CD14-positive monocyte (primary cell): Measurements from ENCODE around the gene HYOU1. TPM values are rescaled to one million over a fixed set of nuclear protein-coding genes. Genes with fewer than 3 reads are reported as not detected.

ENCODE experiments used
- DNase-seq, 3 donors: peaks; one replicate each; pipeline ENCODE4 v3.0.0-alpha.2; 2011 to 2022
- H2AFZ ChIP-seq: 2 replicates; pipeline ENCODE4 v1.6.0; 2012; ENCODE audit warnings: mild to moderate bottlenecking, low read depth, low read length, inconsistent platforms; ENCODE audit not compliant: insufficient read depth, poor library complexity, severe bottlenecking
- H3K27ac ChIP-seq, 2 donors: 1 replicate in 1 of 2; 2 replicates in 1 of 2; pipeline ENCODE4 v1.5.1; 2012 to 2013; ENCODE audit warnings: low read length in 2 of 2, control low read depth in 1 of 2, inconsistent platforms in 1 of 2, low read depth in 1 of 2, mild to moderate bottlenecking in 1 of 2
- H3K27me3 ChIP-seq, 2 donors: one replicate each; pipeline versions ENCODE4 v1.6.0 to v1.6.1; 2011 to 2013; ENCODE audit warnings: low read length in 2 of 2; ENCODE audit not compliant: control insufficient read depth in 2 of 2, insufficient read depth in 2 of 2
- H3K36me3 ChIP-seq, 2 donors: replicated peaks in 1 of 2; 1 replicate in 1 of 2; 2 replicates in 1 of 2; pipeline versions ENCODE4 v1.5.1 to v1.6.1; 2012 to 2013; ENCODE audit warnings: low read length in 2 of 2, control low read depth in 1 of 2, inconsistent platforms in 1 of 2, mild to moderate bottlenecking in 1 of 2; ENCODE audit not compliant: insufficient read depth in 2 of 2, control insufficient read depth in 1 of 2
- H3K4me1 ChIP-seq, 2 donors: 1 replicate in 1 of 2; 2 replicates in 1 of 2; pipeline versions ENCODE4 v1.5.1 to v1.6.1; 2012 to 2013; ENCODE audit warnings: low read length in 2 of 2, control low read depth in 1 of 2, inconsistent platforms in 1 of 2, mild to moderate bottlenecking in 1 of 2, moderate library complexity in 1 of 2; ENCODE audit not compliant: insufficient read depth in 2 of 2, control insufficient read depth in 1 of 2
- H3K4me2 ChIP-seq: replicated peaks from 2 replicates; pipeline ENCODE3; 2012; ENCODE audit warnings: low read length, moderate library complexity, mild to moderate bottlenecking; ENCODE audit not compliant: poor library complexity, severe bottlenecking; ENCODE audit errors: extremely low read depth
- H3K4me3 ChIP-seq, 3 experiments: fragments of 200-600 bp in 1 of 3; sonication (generic) in 1 of 3; replicated peaks in 1 of 3; 1 replicate in 2 of 3; 2 replicates in 1 of 3; pipeline ENCODE4 v1.5.1; 2011 to 2013; ENCODE audit warnings: low read length in 3 of 3, mild to moderate bottlenecking in 3 of 3, control low read depth in 2 of 3, low read depth in 2 of 3, inconsistent platforms in 1 of 3, moderate library complexity in 1 of 3
- H3K79me2 ChIP-seq: 2 replicates; pipeline ENCODE4 v1.6.0; 2012; ENCODE audit warnings: mild to moderate bottlenecking, control low read depth, inconsistent platforms, low read length, moderate library complexity; ENCODE audit not compliant: insufficient read depth
- H3K9ac ChIP-seq: 2 replicates; pipeline ENCODE4 v1.6.0; 2017; ENCODE audit warnings: low read length, mild to moderate bottlenecking; ENCODE audit not compliant: insufficient read depth, poor library complexity, severe bottlenecking
- H3K9me3 ChIP-seq, 2 donors: replicated peaks in 1 of 2; 1 replicate in 1 of 2; 2 replicates in 1 of 2; pipeline versions ENCODE4 v1.5.1 to v1.6.1; 2012 to 2013; ENCODE audit warnings: low read length in 2 of 2, control low read depth in 1 of 2; ENCODE audit not compliant: control insufficient read depth in 1 of 2, insufficient read depth in 1 of 2
- H4K20me1 ChIP-seq: 2 replicates; pipeline ENCODE4 v1.6.0; 2012; ENCODE audit warnings: mild to moderate bottlenecking, low read length, control low read depth, moderate library complexity; ENCODE audit not compliant: insufficient read depth
- H3K27ac Mint-ChIP-seq, 7 donors: one replicate each; pipeline ENCODE4 v1.8.0; 2020; ENCODE audit warnings: mild to moderate bottlenecking in 7 of 7, mixed read lengths in 7 of 7, moderate library complexity in 6 of 7, inconsistent platforms in 2 of 7
- H3K27me3 Mint-ChIP-seq, 3 donors: one replicate each; pipeline ENCODE4 v1.8.0; 2021 to 2022; ENCODE audit warnings: low read depth in 3 of 3, mild to moderate bottlenecking in 3 of 3, mixed read lengths in 3 of 3, moderate library complexity in 3 of 3, inconsistent platforms in 1 of 3
- H3K36me3 Mint-ChIP-seq, 2 donors: one replicate each; pipeline ENCODE4 v1.8.0; 2020; ENCODE audit warnings: mixed read lengths in 2 of 2, inconsistent platforms in 1 of 2, mild to moderate bottlenecking in 1 of 2
- H3K4me1 Mint-ChIP-seq: one replicate; pipeline ENCODE4 v1.8.0; 2020; ENCODE audit warnings: mild to moderate bottlenecking, mixed read lengths
- H3K4me3 Mint-ChIP-seq, 2 donors: one replicate each; pipeline ENCODE4 v1.8.0; 2020; ENCODE audit warnings: mild to moderate bottlenecking in 2 of 2, mixed read lengths in 2 of 2, moderate library complexity in 1 of 2
- H3K9me3 Mint-ChIP-seq, 7 donors: one replicate each; pipeline ENCODE4 v1.8.0; 2020 to 2022; ENCODE audit warnings: mixed read lengths in 7 of 7, mild to moderate bottlenecking in 6 of 7, moderate library complexity in 6 of 7, inconsistent platforms in 2 of 7
- CTCF ChIP-seq: fragments of 200-600 bp; IDR thresholded peaks from one replicate; pipeline ENCODE4 v1.8.0; 2022; ENCODE audit warnings: antibody characterized with exemption, mild to moderate bottlenecking
- whole genome bisulfite sequencing: methylation state at CpG from one replicate; pipeline ENCODE4 v1.1.5; 2013; ENCODE audit warnings: missing lambda C conversion rate; ENCODE audit not compliant: insufficient coverage; 5-methylcytosine and 5-hydroxymethylcytosine counted together
- intact Hi-C, 2 donors: fragments of 100-400 bp; cut with micrococcal nuclease; formaldehyde crosslinking; loops; one replicate each; pipeline versions ENCODE4 v1.15.0 to v1.15.1; 2023
- polyA plus RNA-seq, 3 donors: library from polyadenylated mRNA; depleted of rRNA in 1 of 3; unstranded in 2 of 3; stranded (reverse) in 1 of 3; fragments of 300-500 nt in 2 of 3; fragments of >200 nt in 1 of 3; fragmentation: Illumina TruSeq in 2 of 3; gene quantifications; 1 replicate in 2 of 3; 2 replicates in 1 of 3; pipeline ENCODE4 v1.2.3, GENCODE V29; 2012 to 2021

HYOU1 gene
- polyA plus RNA-seq, 3 donors, result 8.4 to 34.9 (median 8.6) TPM

DNA sequence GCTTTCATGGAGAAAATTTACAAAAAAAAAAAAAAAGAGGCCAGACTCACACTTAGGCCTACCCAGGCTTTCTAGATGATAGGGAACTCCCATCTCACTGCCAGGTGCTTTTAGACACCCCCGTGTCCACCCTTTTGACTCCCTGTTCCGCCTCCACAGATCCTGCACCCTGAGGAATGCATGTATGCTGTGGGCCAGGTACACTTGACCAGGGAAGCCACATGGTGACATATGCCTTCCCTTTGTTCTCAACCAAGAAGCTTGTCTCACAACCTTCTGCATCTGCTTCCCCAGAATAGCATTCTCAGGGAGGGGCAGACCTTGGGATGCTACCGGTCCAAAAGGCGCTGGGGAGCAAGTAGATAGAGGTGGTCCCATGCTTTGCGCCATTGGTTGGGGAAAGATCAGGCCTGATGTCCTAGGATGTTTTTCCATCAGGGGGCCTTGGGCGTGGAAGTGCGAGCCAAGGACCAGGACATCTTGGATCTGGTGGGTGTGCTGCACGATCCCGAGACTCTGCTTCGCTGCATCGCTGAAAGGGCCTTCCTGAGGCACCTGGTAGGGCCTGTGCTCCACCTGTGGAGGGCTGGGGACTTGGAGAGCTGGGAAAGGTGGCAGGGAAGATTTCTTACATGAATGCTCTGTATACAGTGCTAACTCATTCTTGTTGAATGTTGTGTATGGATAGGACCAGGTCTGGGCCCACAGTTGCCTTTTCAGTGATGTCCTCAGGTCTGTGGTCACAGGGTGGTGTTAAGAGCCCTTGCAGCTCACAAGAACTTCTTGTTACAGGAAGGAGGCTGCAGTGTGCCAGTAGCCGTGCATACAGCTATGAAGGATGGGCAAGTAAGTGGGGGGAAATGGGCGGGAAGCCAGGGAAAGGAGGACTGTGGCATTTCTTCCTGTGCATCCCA, 35.2 kb upstream of the HYOU1 start:
- Mint-ChIP-seq H3K36me3 (peaks cover 18 to 27% of the 10 kb centered on the region in 2 donors), H3K27ac (peak overlapping the region in 6 of 7 donors; percentile 28 to 58 (median 46)), H3K9me3 (no peaks in the 10 kb centered on the region), H3K27me3 (peaks cover 0 to 1% (median 0%) of the 10 kb centered on the region in 3 donors), H3K4me1 (peaks cover 55% of the 10 kb centered on the region), H3K4me3 (no peak overlapping the region)
- Histone ChIP-seq H3K27me3 (no peaks in the 10 kb centered on the region), H3K4me2 (no peak overlapping the region), H3K4me1 (peaks cover 45 to 53% of the 10 kb centered on the region in 2 donors), H3K4me3 (no peak overlapping the region), H3K9ac (peak overlapping the region; percentile 27), H3K9me3 (no peaks in the 10 kb centered on the region), H2AFZ (no peak overlapping the region), H4K20me1 (peaks cover 9% of the 10 kb centered on the region), H3K79me2 (peaks cover 56% of the 10 kb centered on the region), H3K27ac (peak overlapping the region in 1 of 2 donors; percentile 81), H3K36me3 (peaks cover 8 to 15% of the 10 kb centered on the region in 2 donors)
- no peak for DNase-seq
- WGBS, result 89% methylated on average over 13 of the region's 13 CpGs
- intact Hi-C loops, result loop anchor here (10.0 kb wide), 1 partner anchor 103 kb away; no protein-coding TSS in a partner anchor
- no peak for TF ChIP-seq CTCF

DNA sequence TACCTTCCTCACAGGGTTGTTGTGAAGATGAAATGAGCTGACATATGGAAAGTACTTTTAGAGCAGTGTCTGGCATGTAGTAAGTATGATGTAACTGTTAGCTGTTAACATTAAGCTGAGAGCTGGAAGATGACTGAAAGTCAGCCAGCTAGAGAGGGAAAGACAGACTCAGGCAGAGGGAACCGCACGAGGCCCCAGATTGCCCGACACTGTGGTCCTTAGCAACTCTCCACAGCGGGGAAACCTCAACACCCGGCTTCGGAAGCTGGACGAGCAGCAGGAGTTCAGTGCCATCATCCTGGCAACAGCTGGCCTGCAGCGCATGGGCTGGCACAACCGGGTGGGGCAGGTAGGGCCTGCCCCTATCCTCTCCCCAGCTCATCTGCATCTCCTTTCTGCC, 34.2 kb upstream of the HYOU1 start:
- Histone ChIP-seq H3K4me1 (peaks cover 47 to 59% of the 10 kb centered on the region in 2 donors), H2AFZ (no peak overlapping the region), H4K20me1 (peaks cover 9% of the 10 kb centered on the region), H3K9me3 (no peaks in the 10 kb centered on the region), H3K36me3 (peaks cover 0 to 6% of the 10 kb centered on the region in 2 donors), H3K27ac (peak overlapping the region in 1 of 2 donors; percentile 38), H3K4me3 (no peak overlapping the region), H3K9ac (no peak overlapping the region), H3K79me2 (peaks cover 59% of the 10 kb centered on the region), H3K27me3 (no peaks in the 10 kb centered on the region), H3K4me2 (no peak overlapping the region)
- 92% methylated on average over 8 of the region's 9 CpGs for WGBS
- TF ChIP-seq CTCF, result no peak
- intact Hi-C loops, result loop anchor here (10.0 kb wide), 1 partner anchor 104 kb away; no protein-coding TSS in a partner anchor
- Mint-ChIP-seq H3K27ac (peak overlapping the region in 3 of 7 donors; percentile 8 to 30 (median 30)), H3K4me1 (peaks cover 58% of the 10 kb centered on the region), H3K27me3 (peaks cover 0 to 1% (median 0%) of the 10 kb centered on the region in 3 donors), H3K9me3 (no peaks in the 10 kb centered on the region), H3K4me3 (no peak overlapping the region), H3K36me3 (peaks cover 10 to 16% of the 10 kb centered on the region in 2 donors)
- no peak for DNase-seq
